Prostate gland (tissue), 2 donors: ENCODE measurements around the gene ATE1. TPM values are rescaled to one million over a fixed set of nuclear protein-coding genes. Genes with fewer than 3 reads are reported as not detected.

Source experiments
- DNase-seq: peaks from one replicate; pipeline ENCODE4 v3.0.0-alpha.2; 2019; ENCODE audit warnings: low spot score
- H3K27ac ChIP-seq, 2 donors: fragments of 200-600 bp; sonication (generic); 2 replicates each; pipeline ENCODE4 v1.5.1; 2017 to 2019
- H3K27me3 ChIP-seq: fragments of 200-600 bp; sonication (generic); replicated peaks from 2 replicates; pipeline ENCODE4 v1.5.1; 2019; ENCODE audit not compliant: insufficient read depth
- H3K36me3 ChIP-seq, 2 donors: fragments of 200-600 bp; sonication (generic); 1 replicate in 1 of 2; 2 replicates in 1 of 2; pipeline versions ENCODE4 v1.5.1 to v1.8.1; 2017 to 2019
- H3K4me1 ChIP-seq: fragments of 200-600 bp; sonication (generic); replicated peaks from 2 replicates; pipeline ENCODE4 v1.5.1; 2019
- H3K4me3 ChIP-seq, 2 donors: fragments of 200-600 bp; sonication (generic); 2 replicates each; pipeline ENCODE4 v1.5.1; 2017 to 2019
- H3K9me3 ChIP-seq: fragments of 200-600 bp; sonication (generic); 2 replicates; pipeline ENCODE4 v1.5.1; 2017
- CTCF ChIP-seq, 4 experiments: fragments of 200-600 bp in 2 of 4; fragments of 450-650 bp in 2 of 4; sonication (generic) in 2 of 4; IDR thresholded peaks; 1 replicate in 3 of 4; 2 replicates in 1 of 4; pipeline ENCODE4 v1.5.1; 2016 to 2019; ENCODE audit warnings: antibody characterized with exemption in 4 of 4, mild to moderate bottlenecking in 2 of 4, moderate library complexity in 2 of 4
- POLR2A ChIP-seq: fragments of 450-650 bp; IDR thresholded peaks from one replicate; pipeline ENCODE4 v1.6.1; 2016; ENCODE audit warnings: antibody characterized with exemption, mild to moderate bottlenecking
- POLR2AphosphoS5 ChIP-seq: sonication (generic); formaldehyde crosslinking; IDR thresholded peaks from one replicate; pipeline ENCODE4 v1.6.1; 2017; ENCODE audit warnings: antibody characterized with exemption
- WGBS: methylation state at CpG from one replicate; pipeline ENCODE4 v1.1.5; 2018; 5-methylcytosine and 5-hydroxymethylcytosine counted together
- intact Hi-C: fragments of 100-400 bp; cut with DNase I; formaldehyde crosslinking; loops from one replicate; pipeline ENCODE4 v1.14.2; 2022
- total RNA-seq, 2 donors: library from RNA; depleted of rRNA; stranded (reverse); fragments of >200 nt; gene quantifications; one replicate each; pipeline ENCODE4 v1.1.0, GENCODE V29; 2016

ATE1 gene
- total RNA-seq, 2 donors from 2014 or later: 29.9 to 36.2 TPM

- Histone ChIP-seq H3K27me3 (no peaks in the 10 kb centered on the region), H3K9me3 (no peaks in the 10 kb centered on the region), H3K4me1 (no peaks in the 10 kb centered on the region), H3K4me3 (no peak overlapping the region), H3K36me3 (no peaks in the 10 kb centered on the region), H3K27ac (no peak overlapping the region)
- WGBS: 80% methylated on average over 6 of the region's 6 CpGs
- no peak for DNase-seq
- no peak for TF ChIP-seq CTCF (IDR thresholded peaks at IDR 0.05)
- no peak for TF ChIP-seq POLR2AphosphoS5
- no peak for TF ChIP-seq POLR2A
- intact Hi-C loops: no loop called here
Observed at GRCh38 chr10:121783782-121784372, 144.0 kb downstream of the ATE1 start.

GRCh38 chr10:121781101-121781500 is 146.7 kb downstream of the ATE1 start:
- intact Hi-C loops: no loop called here

GRCh38 chr10:121774813-121775212 is 153.0 kb downstream of the ATE1 start:
- no peaks in the 10 kb centered on the region for H3K36me3 ChIP-seq
- 15% methylated on average over 2 of the region's 2 CpGs for WGBS

More at GRCh38 chr10:121781101-121781500, 146.7 kb downstream of the ATE1 start:
- TF ChIP-seq POLR2A (no peak), CTCF (IDR thresholded peaks at IDR 0.05) (no peak), POLR2AphosphoS5 (no peak)
- no peaks in the 10 kb centered on the region for H3K9me3 ChIP-seq
- WGBS: 93% methylated on average over 4 of the region's 4 CpGs
- no peak for DNase-seq
- H3K27me3 ChIP-seq: no peaks in the 10 kb centered on the region
- no peak overlapping the region for H3K4me3 ChIP-seq
- H3K4me1 ChIP-seq: no peaks in the 10 kb centered on the region
- H3K36me3 ChIP-seq: no peaks in the 10 kb centered on the region
- H3K27ac ChIP-seq: no peak overlapping the region

GRCh38 chr10:121774404-121774803 is 153.4 kb downstream of the ATE1 start:
- no peak overlapping the region for H3K27ac ChIP-seq
- no peaks in the 10 kb centered on the region for H3K36me3 ChIP-seq
- WGBS: 36% methylated on average over 3 of the region's 3 CpGs
- intact Hi-C loops: no loop called here
- no peaks in the 10 kb centered on the region for H3K9me3 ChIP-seq
- no peaks in the 10 kb centered on the region for H3K4me1 ChIP-seq
- H3K27me3 ChIP-seq: no peaks in the 10 kb centered on the region
- H3K4me3 ChIP-seq: no peak overlapping the region
- TF ChIP-seq CTCF (IDR thresholded peaks at IDR 0.05): no peak
- TF ChIP-seq POLR2AphosphoS5: no peak
- TF ChIP-seq POLR2A: no peak
- DNase-seq: no peak

More at GRCh38 chr10:121774813-121775212, 153.0 kb downstream of the ATE1 start:
- no peak for TF ChIP-seq POLR2AphosphoS5
- no peak for TF ChIP-seq POLR2A
- TF ChIP-seq CTCF (IDR thresholded peaks at IDR 0.05): no peak
- H3K4me3 ChIP-seq: no peak overlapping the region
- no peak overlapping the region for H3K27ac ChIP-seq
- DNase-seq: no peak
- no peaks in the 10 kb centered on the region for H3K27me3 ChIP-seq
- intact Hi-C loops: no loop called here
- no peaks in the 10 kb centered on the region for H3K9me3 ChIP-seq
- H3K4me1 ChIP-seq: no peaks in the 10 kb centered on the region

- H3K4me3 ChIP-seq: no peak overlapping the region
- TF ChIP-seq POLR2A: no peak
- H3K27ac ChIP-seq: no peak overlapping the region
- intact Hi-C loops: no loop called here
- WGBS: 22% methylated on average over 2 of the region's 2 CpGs
- no peaks in the 10 kb centered on the region for H3K9me3 ChIP-seq
- H3K36me3 ChIP-seq: no peaks in the 10 kb centered on the region
- no peaks in the 10 kb centered on the region for H3K4me1 ChIP-seq
- DNase-seq: no peak
- no peaks in the 10 kb centered on the region for H3K27me3 ChIP-seq
Observed at GRCh38 chr10:121772884-121773283, 154.9 kb downstream of the ATE1 start.
